H1 (cell line): ENCODE data around the gene MVK. TPM values are rescaled to one million over a fixed set of nuclear protein-coding genes. Genes with fewer than 3 reads are reported as not detected.

Experiments
- CTCF ChIA-PET: fragments of 300-600 bp; sonication (Branson Sonifier 250); formaldehyde crosslinking; loops from one replicate; lab custom pipeline; 2021; ENCODE audit not compliant: partially characterized antibody; lab: Charles Lee
- POLR2A ChIA-PET: fragments of 300-600 bp; sonication (Branson Sonifier 250); formaldehyde crosslinking; loops from one replicate; lab custom pipeline; 2021; ENCODE audit warnings: inconsistent platforms; ENCODE audit not compliant: partially characterized antibody; lab: Charles Lee
- DNase-seq, 2 experiments: peaks; one replicate each; pipeline versions ENCODE4 v3.0.0 to v3.0.0-alpha.2; 2010 to 2022; ENCODE audit warnings: low spot score in 2 of 2, low read depth in 1 of 2, mixed read lengths in 1 of 2
- FAIRE-seq: peaks from 2 replicates; lab custom pipeline; 2011; peaks lifted over from hg19 to GRCh38; lab: Jason Lieb, UNC
- H2AFZ ChIP-seq: 2 replicates; pipeline ENCODE4 v1.8.1; 2012; ENCODE audit warnings: low read length, inconsistent platforms
- H2AK5ac ChIP-seq: 2 replicates; pipeline ENCODE4 v1.6.1; 2013; ENCODE audit warnings: low read depth, low read length
- H2BK120ac ChIP-seq: replicated peaks from 2 replicates; pipeline ENCODE3; 2013; ENCODE audit warnings: low read depth, low read length, inconsistent platforms
- H2BK12ac ChIP-seq: 2 replicates; pipeline ENCODE4 v1.6.1; 2013; ENCODE audit warnings: low read depth, low read length
- H2BK15ac ChIP-seq: 2 replicates; pipeline ENCODE4 v1.6.1; 2013; ENCODE audit warnings: low read length
- H2BK20ac ChIP-seq: 2 replicates; pipeline ENCODE4 v1.6.1; 2013; ENCODE audit warnings: low read length
- H2BK5ac ChIP-seq: 2 replicates; pipeline ENCODE4 v1.6.1; 2013; ENCODE audit warnings: low read depth, low read length
- H3K14ac ChIP-seq: 2 replicates; pipeline ENCODE4 v1.6.1; 2013; ENCODE audit warnings: inconsistent platforms; ENCODE audit not compliant: insufficient read length
- H3K18ac ChIP-seq: 2 replicates; pipeline ENCODE4 v1.6.1; 2013; ENCODE audit warnings: low read length; ENCODE audit errors: extremely low read depth
- H3K23ac ChIP-seq: 2 replicates; pipeline ENCODE4 v1.6.1; 2013; ENCODE audit warnings: inconsistent platforms; ENCODE audit not compliant: insufficient read length
- H3K23me2 ChIP-seq: 2 replicates; pipeline ENCODE4 v1.6.1; 2013; ENCODE audit warnings: low read depth, low read length
- H3K27ac ChIP-seq: 2 replicates; pipeline ENCODE4 v1.6.1; 2011; ENCODE audit warnings: low read depth, low read length, inconsistent platforms
- H3K27me3 ChIP-seq, 4 experiments: replicated peaks in 1 of 4; 1 replicate in 1 of 4; 2 replicates in 3 of 4; pipeline versions ENCODE4 v1.6.1 to v1.8.1; 2011 to 2013; ENCODE audit warnings: low read length in 3 of 4, mild to moderate bottlenecking in 3 of 4, inconsistent platforms in 2 of 4, mixed read lengths in 2 of 4, moderate library complexity in 1 of 4; ENCODE audit not compliant: control insufficient read depth in 3 of 4, insufficient read depth in 3 of 4; ENCODE audit errors: extremely low read depth in 1 of 4
- H3K36me3 ChIP-seq, 4 experiments: 2 replicates each; pipeline versions ENCODE4 v1.6.1 to v1.8.1; 2011 to 2013; ENCODE audit warnings: mild to moderate bottlenecking in 4 of 4, low read length in 3 of 4, moderate library complexity in 2 of 4, control low read depth in 1 of 4, inconsistent platforms in 1 of 4; ENCODE audit not compliant: insufficient read depth in 4 of 4, control insufficient read depth in 2 of 4
- H3K4ac ChIP-seq: replicated peaks from 2 replicates; pipeline ENCODE3; 2013; ENCODE audit warnings: low read length, low read depth, mixed read lengths, inconsistent platforms; ENCODE audit not compliant: insufficient read length
- H3K4me1 ChIP-seq, 4 experiments: replicated peaks in 1 of 4; 1 replicate in 1 of 4; 2 replicates in 3 of 4; pipeline versions ENCODE4 v1.6.1 to v1.8.1; 2011 to 2013; ENCODE audit warnings: low read length in 3 of 4, inconsistent platforms in 2 of 4, mixed read lengths in 1 of 4; ENCODE audit not compliant: insufficient read depth in 4 of 4, control insufficient read depth in 3 of 4
- H3K4me2 ChIP-seq, 2 experiments: 2 replicates each; pipeline versions ENCODE4 v1.6.1 to v1.8.1; 2011 to 2013; ENCODE audit warnings: low read depth in 2 of 2, low read length in 2 of 2, control low read depth in 1 of 2, inconsistent platforms in 1 of 2, mild to moderate bottlenecking in 1 of 2; ENCODE audit not compliant: insufficient read depth in 1 of 2
- H3K4me3 ChIP-seq, 4 experiments: fragments of 200-600, 300-600 bp in 1 of 4; sonication (generic), shearing (Covaris generic), sonication (Bioruptor Twin) in 1 of 4; 2 replicates each; pipeline versions ENCODE4 v1.5.1 to v1.8.1; 2011 to 2016; ENCODE audit warnings: low read length in 4 of 4, low read depth in 3 of 4, control low read depth in 2 of 4, inconsistent platforms in 2 of 4, mild to moderate bottlenecking in 2 of 4, mixed read lengths in 1 of 4, moderate library complexity in 1 of 4; ENCODE audit not compliant: insufficient read depth in 2 of 4; ENCODE audit errors: extremely low read depth in 1 of 4
- H3K56ac ChIP-seq: replicated peaks from 2 replicates; pipeline ENCODE3; 2013; ENCODE audit warnings: low read depth, mild to moderate bottlenecking, mixed read lengths, low read length, inconsistent platforms; ENCODE audit not compliant: insufficient read length
- H3K79me1 ChIP-seq: 2 replicates; pipeline ENCODE4 v1.6.1; 2013; ENCODE audit warnings: low read depth, low read length, control low read depth
- H3K79me2 ChIP-seq, 2 experiments: 2 replicates each; pipeline versions ENCODE4 v1.6.1 to v1.8.1; 2012 to 2013; ENCODE audit warnings: low read length in 2 of 2, mild to moderate bottlenecking in 2 of 2, inconsistent platforms in 1 of 2; ENCODE audit not compliant: insufficient read depth in 2 of 2, control insufficient read depth in 1 of 2
- H3K9ac ChIP-seq, 4 experiments: replicated peaks in 1 of 4; 1 replicate in 1 of 4; 2 replicates in 3 of 4; pipeline versions ENCODE4 v1.6.1 to v1.8.1; 2011 to 2013; ENCODE audit warnings: low read depth in 3 of 4, low read length in 3 of 4, control low read depth in 2 of 4, mild to moderate bottlenecking in 2 of 4, moderate library complexity in 2 of 4, inconsistent platforms in 1 of 4; ENCODE audit errors: extremely low read depth in 1 of 4
- H3K9me3 ChIP-seq, 2 experiments: 2 replicates each; pipeline versions ENCODE4 v1.6.1 to v1.8.1; 2012 to 2013; ENCODE audit warnings: mild to moderate bottlenecking in 2 of 2, moderate library complexity in 2 of 2, control low read depth in 1 of 2, inconsistent platforms in 1 of 2, low read depth in 1 of 2, low read length in 1 of 2, mixed read lengths in 1 of 2; ENCODE audit not compliant: insufficient read depth in 2 of 2
- H4K20me1 ChIP-seq, 2 experiments: replicated peaks in 1 of 2; 2 replicates each; pipeline versions ENCODE3 to v1.8.1; 2011 to 2013; ENCODE audit warnings: inconsistent platforms in 2 of 2, low read length in 2 of 2, mild to moderate bottlenecking in 1 of 2; ENCODE audit not compliant: insufficient read depth in 2 of 2, control insufficient read depth in 1 of 2
- H4K5ac ChIP-seq: 2 replicates; pipeline ENCODE4 v1.6.1; 2013; ENCODE audit warnings: low read length, low read depth, mixed read lengths, inconsistent platforms; ENCODE audit not compliant: insufficient read length
- H4K8ac ChIP-seq: 2 replicates; pipeline ENCODE4 v1.8.0; 2013; ENCODE audit warnings: mild to moderate bottlenecking, moderate library complexity, low read length, inconsistent platforms; ENCODE audit not compliant: insufficient read depth; ENCODE audit errors: extremely low read depth
- H4K91ac ChIP-seq: replicated peaks from 2 replicates; pipeline ENCODE3; 2013; ENCODE audit warnings: low read length, mixed read lengths, inconsistent platforms; ENCODE audit not compliant: insufficient read length
- TBP ChIP-seq: IDR thresholded peaks from 2 replicates; pipeline ENCODE4 v1.6.1; 2011; ENCODE audit warnings: low read depth, low read length, improper control_type of control experiment
- WGBS, 2 experiments: shearing (Covaris generic) in 1 of 2; methylation state at CpG; one replicate each; pipeline versions ENCODE4 v1.1.6 to v1.1.7; 2013 to 2015; ENCODE audit warnings: low lambda C conversion rate in 2 of 2, mixed read lengths in 2 of 2, inconsistent platforms in 1 of 2, low coverage in 1 of 2, missing lambda C conversion rate in 1 of 2; ENCODE audit not compliant: insufficient replicate concordance in 2 of 2, insufficient coverage in 1 of 2, insufficient read length in 1 of 2; ENCODE audit errors: extremely low coverage in 1 of 2, missing lambda C conversion rate in 1 of 2; 5-methylcytosine and 5-hydroxymethylcytosine counted together
- polyA plus RNA-seq, 7 experiments: library from polyadenylated mRNA; depleted of rRNA in 3 of 7; stranded (reverse) in 5 of 7; unstranded in 2 of 7; fragments of >200 nt in 5 of 7; fragments of 200-250 nt in 2 of 7; gene quantifications; 1 replicate in 5 of 7; 2 replicates in 1 of 7; 4 replicates in 1 of 7; pipeline versions ENCODE4 v1.2.1 to v1.2.3, GENCODE V29; 2011 to 2013; ENCODE audit warnings: missing spikeins in 2 of 7, mixed read lengths in 2 of 7
- total RNA-seq: library from RNA; stranded (reverse); fragmentation: NEBNext Ultra II Directional; extraction: Animal tissue kit (Norgen Biotek cat#: 25700); gene quantifications from 2 replicates; pipeline ENCODE4 v1.2.1, GENCODE V29; 2021

The MVK gene
- total and polyA plus RNA-seq, 2 of the 8 experiments (the other 6 are each of a cell fraction or from before 2014, with no cell fraction given): 15.7 to 20.9 TPM

DNA sequence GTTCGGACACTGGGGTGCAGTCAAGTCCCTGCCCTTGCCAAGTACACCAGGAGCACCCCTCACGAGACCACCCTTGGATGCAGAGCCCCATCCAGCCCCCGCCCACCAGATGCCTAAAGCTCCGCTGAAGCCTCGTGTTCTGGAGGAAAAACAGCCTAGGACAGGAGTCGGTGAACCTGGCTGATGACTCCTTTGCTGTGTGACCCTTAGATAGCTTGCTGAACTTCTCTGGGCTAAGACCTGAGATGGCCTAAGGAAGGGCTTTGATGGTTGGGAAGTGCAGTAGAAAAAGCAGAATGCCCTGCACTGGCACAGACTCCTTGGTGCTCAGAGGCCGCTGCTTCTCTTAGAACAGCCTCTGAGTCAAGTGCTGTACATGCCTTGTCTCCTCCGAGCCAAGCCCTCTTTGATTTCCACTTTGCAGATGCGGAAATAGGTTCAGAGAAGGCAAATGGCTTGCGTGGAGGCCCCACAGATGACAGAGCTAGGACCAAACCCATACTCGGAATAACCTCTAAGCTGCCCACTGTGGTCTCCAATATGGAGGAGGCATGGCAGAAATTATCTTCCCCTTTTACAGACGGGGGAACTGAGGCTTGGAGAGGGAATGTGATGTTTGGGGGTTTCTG lies 52.3 kb downstream of the MVK start:
- no peaks in the 10 kb centered on the region for H3K79me2 ChIP-seq
- peaks cover 0 to 3% of the 10 kb centered on the region in 2 experiments for H4K20me1 ChIP-seq
- no peak overlapping the region for H3K4ac ChIP-seq
- no peak overlapping the region for H2AK5ac ChIP-seq
- POLR2A ChIA-PET: no interaction called here
- no peak overlapping the region for H3K27ac ChIP-seq
- peaks cover 0 to 4% (median under 1%) of the 10 kb centered on the region in 4 experiments; a peak in 1 of 7 replicates for H3K4me1 ChIP-seq
- no peak overlapping the region for H2BK12ac ChIP-seq
- H3K56ac ChIP-seq: no peak overlapping the region
- H4K8ac ChIP-seq: no peak overlapping the region
- no peak overlapping the region for H2BK120ac ChIP-seq
- H3K4me3 ChIP-seq: no peak overlapping the region
- H3K9me3 ChIP-seq: no peaks in the 10 kb centered on the region
- H3K23me2 ChIP-seq: no peaks in the 10 kb centered on the region; the same call in 1 of the 2 replicates
- FAIRE-seq (no peak), DNase-seq (no peak)
- no peak overlapping the region for H2BK20ac ChIP-seq
- no peaks in the 10 kb centered on the region; a peak in 1 of 7 replicates for H3K27me3 ChIP-seq
- no peaks in the 10 kb centered on the region for H3K79me1 ChIP-seq
- CTCF ChIA-PET: interaction anchor here (0.9 kb wide), 1 partner anchor 15 kb away, joined by 3 read pairs; no protein-coding TSS in a partner anchor
- H3K14ac ChIP-seq: no peak overlapping the region
- no peaks in the 10 kb centered on the region for H3K36me3 ChIP-seq
- no peak overlapping the region for H2BK15ac ChIP-seq
- H3K9ac ChIP-seq: no peak overlapping the region
- no peak overlapping the region for H4K91ac ChIP-seq
- H3K23ac ChIP-seq: no peak overlapping the region
- H3K4me2 ChIP-seq: no peak overlapping the region
- H2AFZ ChIP-seq: no peak overlapping the region
- no peak overlapping the region for H2BK5ac ChIP-seq
- no peak for TF ChIP-seq TBP
- 86% methylated on average over 12 of the region's 12 CpGs; no CpG with 5 or more reads in 1 of the 2 experiments for WGBS, 2 experiments
- H3K18ac ChIP-seq: no peak overlapping the region; the same call in 1 of the 2 replicates
- no peak overlapping the region for H4K5ac ChIP-seq
